NCI-H82 (cell line): Measurements from ENCODE around the gene PRKACA.
A peak's percentile ranks its signal among the peaks of the same experiment; 100 is the strongest.

Source experiments
- DNase-seq: peaks from one replicate; lab custom pipeline; 2025; lab: John Stamatoyannopoulos, UW

The PRKACA gene

DNA sequence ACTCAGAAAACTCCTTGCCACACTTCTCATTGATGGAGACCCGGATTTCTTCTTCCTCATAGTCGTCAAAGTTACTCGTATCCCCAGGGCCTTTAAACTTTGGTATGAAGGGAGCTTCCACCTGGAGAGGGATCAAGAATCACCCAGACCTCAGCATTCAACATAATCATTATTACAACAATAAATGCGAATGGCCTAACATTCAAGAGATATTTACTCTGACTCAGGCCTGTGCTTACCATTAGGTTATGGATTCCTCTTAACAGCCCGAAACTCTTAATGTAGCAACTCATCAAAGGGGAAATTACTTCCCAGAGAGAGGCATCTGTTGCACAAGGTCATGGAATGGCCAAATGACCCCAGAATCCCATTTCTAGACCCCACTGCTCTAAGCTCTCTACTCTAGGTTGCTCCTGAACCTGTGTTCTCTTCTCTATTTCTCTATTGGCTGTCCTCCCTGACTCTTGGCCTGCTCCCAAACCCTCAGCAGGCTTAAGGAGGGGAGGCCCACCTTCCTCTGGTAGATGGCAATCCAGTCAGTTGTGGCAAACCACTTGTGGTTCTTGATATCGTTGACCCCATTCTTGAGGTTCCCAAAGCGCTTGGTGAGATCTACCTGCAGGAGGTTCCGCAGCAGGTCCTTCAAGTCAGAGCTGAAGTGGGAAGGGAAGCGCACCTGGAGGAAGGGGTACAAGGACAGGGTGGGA is 24.3 kb downstream of the PRKACA start:
- DNase-seq: no peak

DNA sequence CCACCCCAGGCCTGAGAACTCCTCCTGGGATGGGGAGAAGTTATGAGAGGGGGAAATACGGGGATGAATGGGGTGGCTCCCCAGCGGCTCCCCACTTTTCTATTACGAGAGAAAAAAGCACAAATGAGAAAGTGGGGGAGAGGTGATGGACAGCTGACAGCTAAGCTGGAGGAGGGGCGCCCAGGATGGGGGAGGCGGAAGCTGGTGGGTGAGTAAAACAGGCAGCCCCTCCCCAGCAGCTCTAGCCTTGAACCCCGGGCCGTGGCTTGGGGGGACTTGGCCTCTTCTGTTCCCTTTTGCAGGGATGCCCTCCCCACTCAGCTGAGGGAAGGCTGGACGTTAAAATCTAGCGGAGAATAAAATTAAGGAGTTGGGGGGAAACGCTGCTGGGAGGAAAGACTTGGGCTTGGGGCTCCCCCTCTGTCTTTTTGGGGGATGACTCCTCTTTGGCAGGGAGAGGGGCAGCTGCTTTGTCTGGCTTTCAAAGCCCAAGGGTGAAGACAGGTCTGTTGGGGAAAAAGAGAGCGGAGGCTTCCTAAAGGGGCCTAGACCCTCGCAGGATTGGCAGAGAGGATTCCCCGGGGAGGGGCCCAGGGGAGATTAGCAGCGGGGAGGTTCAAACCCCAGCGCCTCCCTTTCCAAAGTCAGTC is 25.6 kb downstream of the PRKACA start:
- peak; percentile 80 for DNase-seq

GRCh38 chr19:14091081-14091812 is 26.3 kb downstream of the PRKACA start:
- peak; percentile 94 for DNase-seq

GRCh38 chr19:14090509-14091080 is 27.0 kb downstream of the PRKACA start, which contains the start of gene SAMD1:
SAMD1 (minus strand) TSS chr19:14090751.
- DNase-seq: peak; percentile 97

- DNase-seq: peak; percentile 76
These were observed 27.7 kb downstream of the PRKACA start for GRCh38 chr19:14089662-14090508.

GRCh38 chr19:14089412-14089661 is 28.2 kb downstream of the PRKACA start:
- peak; percentile 56 for DNase-seq

DNA sequence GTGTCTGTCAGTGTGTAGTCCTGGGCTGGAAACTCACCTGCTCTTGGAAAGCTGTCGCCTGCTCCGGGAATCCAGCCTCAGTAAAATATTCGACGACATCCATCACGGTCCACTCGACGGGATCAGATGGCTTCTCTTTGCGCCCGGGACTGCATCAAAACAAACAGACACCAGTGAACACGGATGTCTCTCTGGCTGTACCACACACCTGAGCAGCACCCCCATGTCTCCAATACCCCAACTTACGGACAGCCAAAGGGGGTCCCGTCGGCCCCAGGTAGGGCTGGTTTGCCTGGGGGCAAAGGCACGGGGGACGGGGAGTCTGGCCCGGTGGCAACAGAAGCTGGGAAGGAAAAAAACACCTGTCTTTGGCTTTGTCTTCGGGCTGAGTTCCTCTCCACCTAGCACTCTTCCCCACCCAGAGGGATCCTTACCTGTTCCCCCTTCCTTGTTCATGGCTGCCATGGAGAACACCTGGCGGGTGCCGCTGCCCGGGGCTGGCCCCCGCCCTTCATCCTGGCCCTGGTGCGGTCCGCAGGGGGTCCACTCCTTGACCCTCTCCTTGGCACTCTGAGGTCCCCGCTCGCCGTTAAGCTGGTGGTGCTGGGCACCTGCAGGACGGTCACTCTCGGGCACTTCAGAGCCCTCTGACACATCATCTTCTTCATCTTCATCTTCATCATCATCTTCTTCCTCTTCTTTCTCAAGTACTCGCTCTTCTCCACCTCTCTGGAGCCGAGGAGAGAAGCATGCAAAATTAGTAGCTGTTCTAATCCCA is 28.7 kb downstream of the PRKACA start:
- DNase-seq: no peak

DNA sequence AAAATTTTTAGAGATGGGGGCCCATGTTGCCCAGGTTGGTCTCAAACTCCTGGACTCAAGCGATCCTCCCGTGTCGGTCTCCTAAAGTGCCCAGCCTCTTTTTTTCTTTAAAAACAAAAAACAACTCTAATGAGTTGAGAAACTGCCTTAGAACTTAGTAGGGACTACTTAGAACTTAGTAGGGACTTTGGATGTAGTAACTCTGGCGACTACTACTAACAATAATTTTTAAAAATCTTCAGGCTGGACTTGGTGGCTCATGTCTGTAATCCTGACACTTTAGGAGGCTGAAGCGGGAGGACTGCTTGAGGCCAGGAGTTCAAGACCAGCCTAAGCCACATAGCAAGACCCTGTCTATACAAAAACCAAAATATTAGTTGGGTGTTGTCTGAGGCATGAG is 31.5 kb downstream of the PRKACA start:
- DNase-seq: no peak

DNA sequence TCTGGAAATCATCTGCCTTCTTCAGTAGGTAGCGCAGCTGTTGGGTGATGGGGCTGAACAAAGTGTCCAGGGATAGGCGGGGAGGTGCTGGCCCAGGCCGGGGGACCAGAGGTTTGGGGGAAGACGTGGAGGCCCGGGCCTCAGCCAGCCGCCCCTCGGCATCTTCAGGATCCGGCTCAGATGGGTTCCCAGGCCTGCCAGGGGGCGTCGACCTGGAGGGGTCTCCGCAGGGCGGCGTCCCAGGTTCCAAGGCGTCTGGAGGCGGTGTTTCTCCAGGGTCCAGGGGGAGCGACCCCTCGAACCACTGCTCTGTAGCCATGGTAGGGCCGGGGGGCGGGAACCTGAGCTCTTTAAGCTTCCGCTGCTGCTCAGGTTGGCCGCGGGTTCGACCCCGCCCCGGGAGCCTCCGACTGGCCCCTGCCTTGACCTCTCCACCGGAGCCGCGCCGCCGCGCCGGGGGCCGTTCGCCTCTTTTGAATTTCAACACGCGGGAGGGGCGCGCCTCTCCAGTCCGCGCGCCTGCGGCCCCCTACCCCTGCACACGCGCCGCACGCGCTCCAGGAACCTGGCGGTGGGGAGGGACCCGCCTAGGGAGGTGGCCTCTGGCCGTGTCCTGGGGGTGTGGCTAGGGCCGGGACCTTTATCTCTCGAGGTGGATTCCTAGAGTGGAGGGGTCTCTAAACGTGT is 32.1 kb downstream of the PRKACA start, which contains the start of gene C19orf67:
Gene C19orf67, minus strand, starts transcription at position 475 of the 687 bp plus-strand sequence. Its CDS starts 156 bp downstream, at position 319.
- no peak for DNase-seq

GRCh38 chr19:14082675-14082960 is 34.9 kb downstream of the PRKACA start:
- DNase-seq: no peak

DNA sequence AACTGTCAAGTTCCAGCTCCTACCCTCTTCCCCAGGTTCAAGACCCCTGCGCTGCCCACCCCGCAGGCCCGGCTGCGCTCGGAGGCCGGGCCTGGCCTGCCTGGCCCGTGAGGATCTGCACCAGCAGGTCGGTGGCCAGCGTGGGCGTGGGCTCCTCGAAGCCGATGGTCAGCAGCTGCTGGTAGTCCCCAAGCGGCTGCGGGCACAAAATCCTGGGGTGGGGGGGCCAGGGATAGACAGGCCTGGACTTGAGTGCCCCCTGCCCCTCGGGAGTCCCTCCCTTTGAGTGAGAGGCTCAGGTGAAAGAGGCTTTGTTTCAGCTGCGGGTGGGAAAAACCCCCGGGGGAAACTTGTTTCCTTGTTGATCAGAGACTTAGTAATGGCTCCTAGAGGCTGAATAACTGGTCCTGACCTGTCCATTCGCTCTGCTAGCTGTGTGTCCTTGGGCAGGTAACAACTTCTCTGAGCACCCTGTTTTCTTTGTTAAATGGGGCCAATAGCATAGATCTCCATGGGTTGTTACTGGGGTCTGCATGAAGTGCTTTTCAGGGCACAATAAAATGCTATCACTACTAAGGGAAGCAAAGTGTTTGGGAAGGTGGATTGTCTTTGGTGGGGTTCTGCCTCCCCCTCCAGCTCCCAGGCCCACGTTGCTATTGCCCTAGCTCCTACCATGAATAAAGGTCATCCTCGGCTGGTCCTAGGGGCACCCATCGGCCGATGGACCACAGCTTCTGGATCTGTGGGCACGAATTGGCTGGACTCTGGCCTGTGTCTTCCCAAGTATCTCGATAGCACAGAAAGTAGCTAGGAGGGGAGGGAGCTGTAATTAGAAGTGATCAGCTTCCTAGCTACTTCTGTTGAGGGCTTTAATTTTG is 35.5 kb downstream of the PRKACA start:
- DNase-seq: peak; percentile 61

- DNase-seq: peak; percentile 100
These were observed 36.4 kb downstream of the PRKACA start for GRCh38 chr19:14080887-14081796.

- no peak for DNase-seq
These were observed 39.2 kb downstream of the PRKACA start for GRCh38 chr19:14078411-14078810.

DNA sequence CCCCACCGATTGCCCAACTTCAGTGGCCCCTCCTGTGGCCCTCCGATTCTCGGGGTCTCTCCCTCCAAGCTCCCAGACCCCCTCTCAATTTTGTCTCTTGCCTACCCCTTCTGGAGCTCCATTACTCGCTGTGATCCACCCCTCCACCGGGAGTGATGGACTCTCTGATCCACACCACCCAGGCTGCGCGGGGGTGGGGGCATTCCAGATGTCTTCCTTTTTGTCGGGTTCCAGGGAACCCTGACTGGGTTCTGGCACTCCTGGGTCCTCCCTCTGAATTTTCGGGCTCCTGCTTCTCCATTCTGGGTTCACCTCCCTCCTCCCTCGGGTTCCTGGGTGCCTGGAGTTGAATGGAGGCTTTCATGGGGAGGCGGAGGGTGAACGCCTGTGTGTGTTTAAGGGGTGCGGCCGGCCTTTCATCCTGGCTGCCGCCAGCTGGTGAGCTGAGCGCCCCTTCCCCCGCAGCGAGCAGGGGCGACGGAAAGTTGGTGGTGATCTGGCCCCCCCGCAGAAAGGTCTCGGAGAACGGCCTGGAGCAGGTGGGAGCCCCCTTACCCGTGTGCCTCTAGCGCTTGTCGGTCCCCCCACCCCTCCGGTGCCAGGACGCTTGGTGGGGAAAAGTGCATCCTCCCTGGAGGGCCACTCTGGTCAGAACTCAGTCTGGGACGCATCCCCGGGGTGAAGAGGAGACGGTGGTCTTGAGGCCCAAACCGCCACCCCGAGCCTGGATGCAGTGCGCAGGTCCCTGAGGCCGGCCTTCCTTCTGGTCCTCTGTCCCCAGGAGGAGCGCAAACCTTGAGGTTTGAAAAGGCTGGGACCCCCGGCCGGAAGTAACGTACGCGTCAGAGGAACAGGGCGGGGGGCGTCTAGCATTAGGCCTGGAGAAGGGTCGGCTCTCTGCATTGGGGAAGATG is 43.4 kb downstream of the PRKACA start:
- DNase-seq: peak; percentile 66

DNA sequence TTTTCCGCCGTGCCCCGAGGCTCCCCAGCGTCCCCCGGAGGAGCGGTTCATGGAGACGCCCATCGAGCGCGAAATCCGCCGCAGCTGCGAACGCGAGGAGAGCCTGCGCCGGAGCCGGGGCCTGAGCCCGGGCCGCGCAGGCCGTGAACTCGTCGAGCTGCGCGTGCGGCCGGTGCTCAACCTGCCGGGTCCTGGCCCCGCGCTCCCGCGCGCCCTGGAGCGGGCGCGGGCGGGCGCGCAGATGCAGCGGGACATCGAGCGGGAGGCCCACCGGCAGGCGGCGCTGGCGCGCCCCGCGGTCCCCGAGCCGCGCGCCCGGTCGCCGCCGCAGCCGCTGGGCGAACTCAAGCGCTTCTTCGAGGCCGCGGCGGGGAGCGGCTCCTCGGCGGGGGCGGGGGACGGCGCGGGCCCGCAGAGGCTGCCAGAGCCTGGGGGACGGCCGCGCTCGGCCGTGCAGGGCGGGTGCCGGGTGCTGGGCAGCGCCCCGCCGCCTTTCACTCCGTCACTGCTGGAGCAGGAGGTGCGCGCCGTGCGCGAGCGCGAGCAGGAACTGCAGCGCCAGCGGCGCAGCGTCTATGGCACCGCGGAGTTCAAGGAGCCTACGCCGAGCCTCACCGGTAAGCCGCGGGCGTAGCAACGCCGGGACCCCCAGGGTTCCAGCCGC is 44.2 kb downstream of the PRKACA start:
- peak; percentile 86 for DNase-seq

GRCh38 chr19:14072535-14073260 is 44.9 kb downstream of the PRKACA start, which contains the start of gene MISP3:
MISP3 (plus strand) TSS chr19:14072786; CDS start chr19:14073310, 524 bp downstream.
- DNase-seq: peak; percentile 57
